Caco-2 (cell line): ENCODE data around the gene SCGN. TPM values are rescaled to one million over a fixed set of nuclear protein-coding genes. Genes with fewer than 3 reads are reported as not detected.

Source experiments
- BruUV-seq: library from RNA; stranded (reverse); fragments of 400-500 nt; replicated peaks from 2 replicates; lab custom pipeline; 2021; lab: Mats Ljungman, UMichigan
- CTCF ChIA-PET: fragments of 300-600 bp; sonication (Branson Sonifier 250); formaldehyde crosslinking; loops from one replicate; lab custom pipeline; 2022; ENCODE audit warnings: antibody characterized with exemption; lab: Charles Lee
- POLR2A ChIA-PET: fragments of 300-600 bp; sonication (Branson Sonifier 250); formaldehyde crosslinking; loops from one replicate; lab custom pipeline; 2022; ENCODE audit warnings: antibody characterized with exemption; lab: Charles Lee
- DNase-seq, 2 experiments: peaks; one replicate each; pipeline versions ENCODE4 v3.0.0 to v3.0.0-alpha.2; 2020 to 2022
- H3K27me3 ChIP-seq: replicated peaks from 2 replicates; pipeline ENCODE4 v1.6.0; 2011; ENCODE audit warnings: low read length; ENCODE audit not compliant: control insufficient read depth, insufficient read depth
- H3K36me3 ChIP-seq: 2 replicates; pipeline ENCODE4 v1.5.1; 2011; ENCODE audit warnings: low read length; ENCODE audit not compliant: control insufficient read depth, insufficient read depth
- H3K4me1 ChIP-seq: fragments of 250-450 bp; sonication (Bioruptor Pico); 2 replicates; pipeline ENCODE4 v1.5.1; 2020; ENCODE audit warnings: mild to moderate bottlenecking
- H3K4me3 ChIP-seq: 2 replicates; pipeline ENCODE4 v1.5.1; 2011; ENCODE audit warnings: low read depth, mild to moderate bottlenecking, control low read depth, low read length
- H3K9me3 ChIP-seq: fragments of 250-450 bp; sonication (Bioruptor Pico); 2 replicates; pipeline ENCODE4 v1.5.1; 2020; ENCODE audit warnings: mild to moderate bottlenecking, moderate library complexity
- H3K27ac Mint-ChIP-seq: one replicate; pipeline ENCODE4 v1.8.0; 2022; ENCODE audit warnings: mixed read lengths; ENCODE audit not compliant: unreplicated experiment
- H3K27me3 Mint-ChIP-seq: one replicate; pipeline ENCODE4 v1.8.0; 2022; ENCODE audit warnings: mixed read lengths; ENCODE audit not compliant: insufficient read depth, unreplicated experiment
- H3K36me3 Mint-ChIP-seq: one replicate; pipeline ENCODE4 v1.8.0; 2022; ENCODE audit warnings: mild to moderate bottlenecking, mixed read lengths; ENCODE audit not compliant: insufficient read depth, unreplicated experiment
- H3K4me1 Mint-ChIP-seq: one replicate; pipeline ENCODE4 v1.8.0; 2022; ENCODE audit warnings: low read depth, mixed read lengths; ENCODE audit not compliant: unreplicated experiment
- H3K4me3 Mint-ChIP-seq: one replicate; pipeline ENCODE4 v1.8.0; 2022; ENCODE audit warnings: mild to moderate bottlenecking, moderate library complexity, mixed read lengths; ENCODE audit not compliant: unreplicated experiment
- H3K9me3 Mint-ChIP-seq: one replicate; pipeline ENCODE4 v1.8.0; 2022; ENCODE audit warnings: mixed read lengths; ENCODE audit not compliant: unreplicated experiment
- intact Hi-C: fragments of 100-400 bp; cut with micrococcal nuclease; formaldehyde crosslinking; loops from one replicate; pipeline ENCODE4 v1.10.0; 2022; ENCODE audit not compliant: unreplicated experiment
- total RNA-seq: library from RNA; stranded (reverse); gene quantifications from 2 replicates; pipeline ENCODE4 v1.2.3, GENCODE V29; 2022
- TF ChIP-seq, protein P1 (sequence below), 2 experiments: fragments of 200-600 bp in 1 of 2; IDR thresholded peaks; 1 replicate in 1 of 2; 2 replicates in 1 of 2; pipeline versions ENCODE4 v1.5.1 to v1.8.0; 2011 to 2022; ENCODE audit warnings: antibody characterized with exemption in 1 of 2, control low read depth in 1 of 2, inconsistent platforms in 1 of 2, low read depth in 1 of 2, low read length in 1 of 2, mild to moderate bottlenecking in 1 of 2, moderate library complexity in 1 of 2; ENCODE audit not compliant: insufficient read depth in 1 of 2, severe bottlenecking in 1 of 2, unreplicated experiment in 1 of 2

Gene SCGN
- total RNA-seq, 1 experiment from 2014 or later: 7.7 TPM

- no peaks in the 10 kb centered on the region for H3K4me1 Mint-ChIP-seq
Observed at GRCh38 chr6:25684565-25684964, 32.5 kb downstream of the SCGN start.

DNA sequence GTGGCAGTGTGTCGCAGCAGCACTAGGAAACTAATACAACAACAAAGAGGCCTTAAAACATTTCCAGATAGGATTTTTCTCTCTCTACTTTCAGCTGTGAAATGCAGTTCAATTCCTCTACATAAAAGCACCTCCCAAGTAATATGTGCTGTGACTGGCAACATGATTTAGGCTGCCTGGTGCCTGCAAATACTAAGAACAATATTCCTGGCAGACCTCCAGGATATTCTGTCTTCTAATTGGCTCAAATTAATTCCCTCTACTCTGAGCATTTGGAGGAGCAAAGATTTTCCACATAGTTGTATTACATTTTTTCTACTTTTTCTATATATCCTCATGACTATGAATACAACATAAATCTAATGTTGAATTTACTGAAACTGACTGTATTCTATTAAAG, 33.2 kb downstream of the SCGN start:
- Mint-ChIP-seq H3K27ac (no peak overlapping the region), H3K36me3 (peaks cover 5% of the 10 kb centered on the region), H3K4me3 (no peak overlapping the region), H3K27me3 (no peaks in the 10 kb centered on the region), H3K4me1 (no peaks in the 10 kb centered on the region), H3K9me3 (no peaks in the 10 kb centered on the region)
- Histone ChIP-seq H3K27me3 (no peaks in the 10 kb centered on the region), H3K36me3 (no peaks in the 10 kb centered on the region), H3K9me3 (no peaks in the 10 kb centered on the region), H3K4me1 (no peaks in the 10 kb centered on the region), H3K4me3 (no peak overlapping the region)
- DNase-seq: no peak
- no TSS peak for BruUV-seq
- POLR2A ChIA-PET: no interaction called here
- intact Hi-C loops: no loop called here
- TF ChIP-seq, protein P1, sequence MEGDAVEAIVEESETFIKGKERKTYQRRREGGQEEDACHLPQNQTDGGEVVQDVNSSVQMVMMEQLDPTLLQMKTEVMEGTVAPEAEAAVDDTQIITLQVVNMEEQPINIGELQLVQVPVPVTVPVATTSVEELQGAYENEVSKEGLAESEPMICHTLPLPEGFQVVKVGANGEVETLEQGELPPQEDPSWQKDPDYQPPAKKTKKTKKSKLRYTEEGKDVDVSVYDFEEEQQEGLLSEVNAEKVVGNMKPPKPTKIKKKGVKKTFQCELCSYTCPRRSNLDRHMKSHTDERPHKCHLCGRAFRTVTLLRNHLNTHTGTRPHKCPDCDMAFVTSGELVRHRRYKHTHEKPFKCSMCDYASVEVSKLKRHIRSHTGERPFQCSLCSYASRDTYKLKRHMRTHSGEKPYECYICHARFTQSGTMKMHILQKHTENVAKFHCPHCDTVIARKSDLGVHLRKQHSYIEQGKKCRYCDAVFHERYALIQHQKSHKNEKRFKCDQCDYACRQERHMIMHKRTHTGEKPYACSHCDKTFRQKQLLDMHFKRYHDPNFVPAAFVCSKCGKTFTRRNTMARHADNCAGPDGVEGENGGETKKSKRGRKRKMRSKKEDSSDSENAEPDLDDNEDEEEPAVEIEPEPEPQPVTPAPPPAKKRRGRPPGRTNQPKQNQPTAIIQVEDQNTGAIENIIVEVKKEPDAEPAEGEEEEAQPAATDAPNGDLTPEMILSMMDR (IDR thresholded peaks at IDR 0.05; ENCODE audit: insufficient read depth in 1 of 2, low read depth in 1 of 2, low read length in 1 of 2, severe bottlenecking in 1 of 2, unreplicated experiment in 1 of 2): no peak
- CTCF ChIA-PET: no interaction called here

More at GRCh38 chr6:25684565-25684964, 32.5 kb downstream of the SCGN start:
- TF ChIP-seq, protein P1 (IDR thresholded peaks at IDR 0.05; ENCODE audit: insufficient read depth in 1 of 2, low read depth in 1 of 2, low read length in 1 of 2, severe bottlenecking in 1 of 2, unreplicated experiment in 1 of 2): no peak
- Histone ChIP-seq H3K27me3 (no peaks in the 10 kb centered on the region), H3K4me3 (no peak overlapping the region), H3K9me3 (no peaks in the 10 kb centered on the region), H3K36me3 (no peaks in the 10 kb centered on the region), H3K4me1 (no peaks in the 10 kb centered on the region)
- ChIA-PET POLR2A (interaction anchor here (0.6 kb wide), 1 partner anchor 405 kb away, joined by 9 read pairs; the partner anchor contains the start of gene CARMIL1), CTCF (no interaction called here)
- Mint-ChIP-seq H3K9me3 (no peaks in the 10 kb centered on the region), H3K27me3 (no peaks in the 10 kb centered on the region), H3K27ac (no peak overlapping the region), H3K36me3 (peaks cover 5% of the 10 kb centered on the region), H3K4me3 (no peak overlapping the region)
- BruUV-seq: no TSS peak
- intact Hi-C loops: no loop called here
- no peak for DNase-seq

DNA sequence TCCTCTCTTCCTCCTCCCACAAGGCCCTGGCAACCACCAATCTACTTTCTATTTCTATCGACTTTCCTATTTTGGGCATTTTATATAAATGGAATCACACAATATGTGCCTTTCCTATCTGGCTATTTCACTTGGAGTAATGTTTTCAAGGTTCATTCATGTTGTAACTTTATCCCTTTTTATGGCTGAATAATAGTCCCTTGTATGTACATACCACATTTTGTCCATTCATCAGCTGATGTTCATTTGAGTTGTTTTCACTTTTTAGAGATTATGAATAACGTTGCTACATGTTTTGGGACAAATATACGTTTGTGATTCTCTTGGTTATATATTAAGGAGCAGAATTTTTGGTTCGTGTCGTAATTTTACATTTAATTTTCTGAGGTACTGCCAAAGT, 33.9 kb downstream of the SCGN start:
- Histone ChIP-seq H3K36me3 (no peaks in the 10 kb centered on the region), H3K9me3 (no peaks in the 10 kb centered on the region), H3K27me3 (no peaks in the 10 kb centered on the region), H3K4me1 (no peaks in the 10 kb centered on the region), H3K4me3 (no peak overlapping the region)
- Mint-ChIP-seq H3K4me3 (no peak overlapping the region), H3K27me3 (no peaks in the 10 kb centered on the region), H3K4me1 (no peaks in the 10 kb centered on the region), H3K36me3 (peaks cover 5% of the 10 kb centered on the region), H3K9me3 (no peaks in the 10 kb centered on the region), H3K27ac (no peak overlapping the region)
- no peak for DNase-seq
- CTCF ChIA-PET: no interaction called here
- TF ChIP-seq, protein P1 (IDR thresholded peaks at IDR 0.05; ENCODE audit: insufficient read depth in 1 of 2, low read depth in 1 of 2, low read length in 1 of 2, severe bottlenecking in 1 of 2, unreplicated experiment in 1 of 2): no peak
- intact Hi-C loops: no loop called here
- POLR2A ChIA-PET: no interaction called here
- no TSS peak for BruUV-seq
